Aorta (tissue), 4 donors: ENCODE measurements around the gene KRTAP9-3. TPM values are rescaled to one million over a fixed set of nuclear protein-coding genes. Genes with fewer than 3 reads are reported as not detected.

ENCODE experiments used
- polyA plus RNA-seq, 2 donors: library from polyadenylated mRNA; stranded (reverse); fragments of 200-250 nt; gene quantifications; one replicate each; pipeline ENCODE4 v1.2.3, GENCODE V29; 2013
- total RNA-seq, 2 donors: library from RNA; stranded (reverse); fragmentation: NEBNext Ultra II Directional; extraction: Animal tissue kit (Norgen Biotek cat#: 25700); gene quantifications; one replicate each; pipeline ENCODE4 v1.2.1, GENCODE V29; 2021
- donor health status: healthy with polysubstance abuse.
- donor health status: Bipolar disorder and iron deficiency.
- donor health status: DM: no; HTN: no; CAD: no.
- donor health status: DM: yes; HTN: yes; CAD: no.

KRTAP9-3 gene
- total and polyA plus RNA-seq, 4 donors = not detected

Other genes with a start within 250 kb of the KRTAP9-3 start
Only the 30 nearest of the 42 such genes appear.
- gene KRTAP2-1, start 185.1 kb upstream of the KRTAP9-3 start, total RNA-seq = not detected
- gene KRTAP2-1, start 185.1 kb upstream of the KRTAP9-3 start, polyA plus RNA-seq = not detected
- gene KRTAP2-2, start 177.2 kb upstream of the KRTAP9-3 start, total RNA-seq = not detected
- gene KRTAP2-2, start 177.2 kb upstream of the KRTAP9-3 start, polyA plus RNA-seq = not detected
- gene KRTAP2-3, start 172.3 kb upstream of the KRTAP9-3 start, total RNA-seq = not detected
- not detected for gene KRTAP2-3, start 172.3 kb upstream of the KRTAP9-3 start, polyA plus RNA-seq
- not detected for gene KRTAP2-4, start 166.6 kb upstream of the KRTAP9-3 start, total RNA-seq
- not detected for gene KRTAP2-4, start 166.6 kb upstream of the KRTAP9-3 start, polyA plus RNA-seq
- gene KRTAP4-7, start 148.3 kb upstream of the KRTAP9-3 start, total RNA-seq = not detected
- gene KRTAP4-7, start 148.3 kb upstream of the KRTAP9-3 start, polyA plus RNA-seq = not detected
- not detected for gene KRTAP4-8, start 134.3 kb upstream of the KRTAP9-3 start, total RNA-seq
- not detected for gene KRTAP4-8, start 134.3 kb upstream of the KRTAP9-3 start, polyA plus RNA-seq
- not detected for gene KRTAP4-16, start 130.2 kb upstream of the KRTAP9-3 start, total RNA-seq
- not detected for gene KRTAP4-16, start 130.2 kb upstream of the KRTAP9-3 start, polyA plus RNA-seq
- gene KRTAP4-9, start 127.1 kb upstream of the KRTAP9-3 start, total RNA-seq = not detected
- under 1 TPM in 1 of 2 donors, not detected in 1; 0.13 TPM for gene KRTAP4-9, start 127.1 kb upstream of the KRTAP9-3 start, polyA plus RNA-seq
- gene KRTAP4-11, start 114.1 kb upstream of the KRTAP9-3 start, total RNA-seq = not detected
- not detected for gene KRTAP4-11, start 114.1 kb upstream of the KRTAP9-3 start, polyA plus RNA-seq
- not detected for gene KRTAP4-12, start 108.3 kb upstream of the KRTAP9-3 start, total RNA-seq
- gene KRTAP4-12, start 108.3 kb upstream of the KRTAP9-3 start, polyA plus RNA-seq = not detected
- not detected for gene KRTAP4-6, start 91.9 kb upstream of the KRTAP9-3 start, total RNA-seq
- gene KRTAP4-6, start 91.9 kb upstream of the KRTAP9-3 start, polyA plus RNA-seq = not detected
- gene KRTAP4-5, start 82.6 kb upstream of the KRTAP9-3 start, total RNA-seq = not detected
- not detected for gene KRTAP4-5, start 82.6 kb upstream of the KRTAP9-3 start, polyA plus RNA-seq
- gene KRTAP4-4, start 71.7 kb upstream of the KRTAP9-3 start, total RNA-seq = not detected
- not detected for gene KRTAP4-4, start 71.7 kb upstream of the KRTAP9-3 start, polyA plus RNA-seq
- gene KRTAP4-3, start 64.2 kb upstream of the KRTAP9-3 start, total RNA-seq = not detected
- gene KRTAP4-3, start 64.2 kb upstream of the KRTAP9-3 start, polyA plus RNA-seq = not detected
- gene KRTAP4-2, start 54.2 kb upstream of the KRTAP9-3 start, total RNA-seq = not detected
- not detected for gene KRTAP4-2, start 54.2 kb upstream of the KRTAP9-3 start, polyA plus RNA-seq
- gene KRTAP4-1, start 47.5 kb upstream of the KRTAP9-3 start, total RNA-seq = not detected
- not detected for gene KRTAP4-1, start 47.5 kb upstream of the KRTAP9-3 start, polyA plus RNA-seq
- not detected for gene KRTAP9-1, start 42.6 kb upstream of the KRTAP9-3 start, total RNA-seq
- gene KRTAP9-1, start 42.6 kb upstream of the KRTAP9-3 start, polyA plus RNA-seq = not detected
- not detected for gene KRTAP9-2, start 5.8 kb upstream of the KRTAP9-3 start, total RNA-seq
- gene KRTAP9-2, start 5.8 kb upstream of the KRTAP9-3 start, polyA plus RNA-seq = not detected
- gene KRTAP9-8, start 5.5 kb downstream of the KRTAP9-3 start, total RNA-seq = not detected
- not detected for gene KRTAP9-8, start 5.5 kb downstream of the KRTAP9-3 start, polyA plus RNA-seq
- gene KRTAP9-4, start 17.2 kb downstream of the KRTAP9-3 start, total RNA-seq = not detected
- under 1 TPM in 1 of 2 donors, not detected in 1; 0.75 TPM for gene KRTAP9-4, start 17.2 kb downstream of the KRTAP9-3 start, polyA plus RNA-seq
- not detected for gene KRTAP9-9, start 22.9 kb downstream of the KRTAP9-3 start, total RNA-seq
- not detected for gene KRTAP9-9, start 22.9 kb downstream of the KRTAP9-3 start, polyA plus RNA-seq
- gene KRTAP9-6, start 32.9 kb downstream of the KRTAP9-3 start, total RNA-seq = not detected
- gene KRTAP9-6, start 32.9 kb downstream of the KRTAP9-3 start, polyA plus RNA-seq = not detected
- not detected for gene KRTAP9-7, start 43.2 kb downstream of the KRTAP9-3 start, total RNA-seq
- not detected for gene KRTAP9-7, start 43.2 kb downstream of the KRTAP9-3 start, polyA plus RNA-seq
- not detected for gene KRTAP29-1, start 70.4 kb downstream of the KRTAP9-3 start, total RNA-seq
- not detected for gene KRTAP29-1, start 70.4 kb downstream of the KRTAP9-3 start, polyA plus RNA-seq
- gene KRTAP16-1, start 76.9 kb downstream of the KRTAP9-3 start, total RNA-seq = not detected
- gene KRTAP16-1, start 76.9 kb downstream of the KRTAP9-3 start, polyA plus RNA-seq = not detected
- not detected for gene KRTAP17-1, start 83.3 kb downstream of the KRTAP9-3 start, total RNA-seq
- gene KRTAP17-1, start 83.3 kb downstream of the KRTAP9-3 start, polyA plus RNA-seq = not detected
- not detected for gene KRT33A, start 118.4 kb downstream of the KRTAP9-3 start, total RNA-seq
- not detected for gene KRT33A, start 118.4 kb downstream of the KRTAP9-3 start, polyA plus RNA-seq
- gene KRT33B, start 137.4 kb downstream of the KRTAP9-3 start, total RNA-seq = not detected
- gene KRT33B, start 137.4 kb downstream of the KRTAP9-3 start, polyA plus RNA-seq = not detected
- not detected for gene KRT34, start 149.9 kb downstream of the KRTAP9-3 start, total RNA-seq
- not detected for gene KRT34, start 149.9 kb downstream of the KRTAP9-3 start, polyA plus RNA-seq
- not detected for gene KRT31, start 165.2 kb downstream of the KRTAP9-3 start, total RNA-seq
- not detected for gene KRT31, start 165.2 kb downstream of the KRTAP9-3 start, polyA plus RNA-seq